H9 (cell line): ENCODE results near the gene CCDC85A. TPM values are rescaled to one million over a fixed set of nuclear protein-coding genes. Genes with fewer than 3 reads are reported as not detected.

Experiments used
- DNase-seq: peaks from one replicate; pipeline ENCODE4 v3.0.0-alpha.2; 2017
- H2AFZ ChIP-seq: one replicate; pipeline ENCODE4 v1.6.1; 2013; ENCODE audit warnings: mild to moderate bottlenecking, low read length, control low read depth, moderate library complexity
- H2AK5ac ChIP-seq: 2 replicates; pipeline ENCODE4 v1.6.1; 2013; ENCODE audit warnings: low read length, control low read depth, mixed read lengths; ENCODE audit not compliant: insufficient read length
- H2BK120ac ChIP-seq: one replicate; pipeline ENCODE4 v1.6.1; 2013; ENCODE audit warnings: low read depth, mild to moderate bottlenecking, low read length, control low read depth, inconsistent platforms; ENCODE audit not compliant: poor library complexity, severe bottlenecking
- H2BK12ac ChIP-seq: 2 replicates; pipeline ENCODE4 v1.6.1; 2013; ENCODE audit warnings: low read length, control low read depth, mixed read lengths, low read depth; ENCODE audit not compliant: insufficient read length
- H2BK15ac ChIP-seq: 2 replicates; pipeline ENCODE4 v1.6.1; 2013; ENCODE audit warnings: low read depth, low read length, control low read depth
- H2BK20ac ChIP-seq: one replicate; pipeline ENCODE4 v1.6.1; 2013; ENCODE audit warnings: low read depth, mild to moderate bottlenecking, low read length, control low read depth, inconsistent platforms; ENCODE audit not compliant: poor library complexity, severe bottlenecking
- H2BK5ac ChIP-seq: 2 replicates; pipeline ENCODE4 v1.6.1; 2013; ENCODE audit warnings: low read length, control low read depth, mixed read lengths; ENCODE audit not compliant: insufficient read length
- H3K14ac ChIP-seq: 2 replicates; pipeline ENCODE4 v1.6.1; 2013; ENCODE audit warnings: low read length, control low read depth; ENCODE audit not compliant: insufficient read depth
- H3K18ac ChIP-seq: 2 replicates; pipeline ENCODE4 v1.6.1; 2013; ENCODE audit warnings: low read depth, mild to moderate bottlenecking, mixed read lengths, low read length, control low read depth; ENCODE audit not compliant: insufficient read length
- H3K23ac ChIP-seq: 2 replicates; pipeline ENCODE4 v1.6.1; 2013; ENCODE audit warnings: low read length, control low read depth, mixed read lengths, low read depth; ENCODE audit not compliant: insufficient read length
- H3K23me2 ChIP-seq: 2 replicates; pipeline ENCODE4 v1.6.1; 2013; ENCODE audit warnings: low read depth, mild to moderate bottlenecking, mixed read lengths, low read length, control low read depth; ENCODE audit not compliant: insufficient read length, poor library complexity, severe bottlenecking
- H3K27ac ChIP-seq: 2 replicates; pipeline ENCODE4 v1.5.1; 2013; ENCODE audit warnings: low read length, control low read depth, mixed read lengths, low read depth; ENCODE audit not compliant: insufficient read length
- H3K27me3 ChIP-seq: 2 replicates; pipeline ENCODE4 v1.6.1; 2013; ENCODE audit warnings: low read length, control low read depth, inconsistent platforms; ENCODE audit not compliant: insufficient read depth
- H3K4ac ChIP-seq: 2 replicates; pipeline ENCODE4 v1.6.1; 2013; ENCODE audit warnings: low read depth, mild to moderate bottlenecking, control low read depth, inconsistent platforms, low read length, moderate library complexity
- H3K4me1 ChIP-seq: 2 replicates; pipeline ENCODE4 v1.6.1; 2013; ENCODE audit warnings: low read length, control low read depth, inconsistent platforms; ENCODE audit not compliant: insufficient read depth
- H3K4me2 ChIP-seq: 2 replicates; pipeline ENCODE4 v1.6.1; 2013; ENCODE audit warnings: low read length, control low read depth, mixed read lengths; ENCODE audit not compliant: insufficient read length, insufficient read depth
- H3K56ac ChIP-seq: 2 replicates; pipeline ENCODE4 v1.6.1; 2013; ENCODE audit warnings: low read depth, mild to moderate bottlenecking, mixed read lengths, low read length, control low read depth; ENCODE audit not compliant: insufficient read length
- H3K79me1 ChIP-seq: 2 replicates; pipeline ENCODE4 v1.6.1; 2013; ENCODE audit warnings: low read depth, mild to moderate bottlenecking, moderate library complexity, low read length, control low read depth, inconsistent platforms; ENCODE audit not compliant: insufficient read depth, poor library complexity, severe bottlenecking
- H3K79me2 ChIP-seq: 2 replicates; pipeline ENCODE4 v1.6.1; 2013; ENCODE audit warnings: low read length, control low read depth, inconsistent platforms; ENCODE audit not compliant: insufficient read depth
- H3K9ac ChIP-seq: 2 replicates; pipeline ENCODE4 v1.6.1; 2013; ENCODE audit warnings: low read length, control low read depth, mixed read lengths; ENCODE audit not compliant: insufficient read length; ENCODE audit errors: extremely low read depth
- H3K9me3 ChIP-seq: one replicate; pipeline ENCODE4 v1.6.1; 2013; ENCODE audit warnings: low read depth, low read length, inconsistent platforms; ENCODE audit not compliant: control insufficient read depth
- H3T11ph ChIP-seq: one replicate; pipeline ENCODE4 v1.6.1; 2013; ENCODE audit warnings: mild to moderate bottlenecking, low read length, control low read depth, inconsistent platforms
- H4K20me1 ChIP-seq: one replicate; pipeline ENCODE4 v1.6.1; 2013; ENCODE audit not compliant: control insufficient read depth, insufficient read length, insufficient read depth
- H4K5ac ChIP-seq: 2 replicates; pipeline ENCODE4 v1.6.1; 2013; ENCODE audit warnings: low read depth, mild to moderate bottlenecking, mixed read lengths, low read length, control low read depth; ENCODE audit not compliant: insufficient read length
- H4K8ac ChIP-seq: replicated peaks from 2 replicates; pipeline ENCODE4 v1.6.1; 2013; ENCODE audit warnings: low read length, control low read depth, mixed read lengths, low read depth; ENCODE audit not compliant: insufficient read length
- H4K91ac ChIP-seq: 2 replicates; pipeline ENCODE4 v1.6.1; 2013; ENCODE audit warnings: low read depth, mild to moderate bottlenecking, moderate library complexity, mixed read lengths, low read length, control low read depth; ENCODE audit not compliant: insufficient read length
- H3K27ac Mint-ChIP-seq, 3 experiments: 2 replicates in 2 of 3; 3 replicates in 1 of 3; pipeline ENCODE4 v1.8.0; 2020 to 2021; ENCODE audit warnings: mixed read lengths in 3 of 3, mild to moderate bottlenecking in 1 of 3, moderate library complexity in 1 of 3
- H3K27me3 Mint-ChIP-seq: 2 replicates; pipeline ENCODE4 v1.8.0; 2021; ENCODE audit warnings: low read depth, mild to moderate bottlenecking, moderate library complexity, mixed read lengths
- H3K36me3 Mint-ChIP-seq, 3 experiments: 2 replicates in 2 of 3; 3 replicates in 1 of 3; pipeline ENCODE4 v1.8.0; 2020 to 2021; ENCODE audit warnings: low read depth in 3 of 3, mixed read lengths in 3 of 3; ENCODE audit not compliant: insufficient read depth in 1 of 3
- H3K4me1 Mint-ChIP-seq, 2 experiments: 2 replicates each; pipeline ENCODE4 v1.8.0; 2020; ENCODE audit warnings: mixed read lengths in 2 of 2
- H3K4me3 Mint-ChIP-seq, 2 experiments: 2 replicates in 1 of 2; 3 replicates in 1 of 2; pipeline ENCODE4 v1.8.0; 2020 to 2021; ENCODE audit warnings: mild to moderate bottlenecking in 2 of 2, mixed read lengths in 2 of 2, moderate library complexity in 1 of 2
- H3K9me3 Mint-ChIP-seq, 2 experiments: 2 replicates in 1 of 2; 3 replicates in 1 of 2; pipeline ENCODE4 v1.8.0; 2020; ENCODE audit warnings: mild to moderate bottlenecking in 2 of 2, mixed read lengths in 2 of 2, moderate library complexity in 1 of 2
- CTCF ChIP-seq: fragments of 200-600 bp; sonication (generic); conservative IDR thresholded peaks from 3 replicates; pipeline ENCODE4 v1.8.0; 2021; ENCODE audit warnings: antibody characterized with exemption, mild to moderate bottlenecking
- WGBS: extraction: QIAGEN DNeasy Blood & Tissue Kit; methylation state at CpG from one replicate; pipeline ENCODE4 v1.1.7; 2013; ENCODE audit warnings: missing lambda C conversion rate, low lambda C conversion rate, mixed read lengths; ENCODE audit not compliant: insufficient read length; ENCODE audit errors: extremely low coverage; 5-methylcytosine and 5-hydroxymethylcytosine counted together
- total RNA-seq: library from RNA; stranded (reverse); gene quantifications from 2 replicates; pipeline ENCODE4 v1.2.1, GENCODE V29; 2021

CCDC85A gene
- total RNA-seq, 1 experiment from 2014 or later: 0.17 TPM

GRCh38 chr2:56357655-56358295 lies 174.0 kb downstream of the CCDC85A start:
- no peak overlapping the region for H4K8ac ChIP-seq
- H3K4me1 Mint-ChIP-seq: no peaks in the 10 kb centered on the region
- no peak overlapping the region for H2BK5ac ChIP-seq
- no peak overlapping the region for H2BK15ac ChIP-seq
- H3K27ac ChIP-seq: no peak overlapping the region
- H2AK5ac ChIP-seq: no peak overlapping the region
- no peak overlapping the region for H3K9ac ChIP-seq
- H2BK20ac ChIP-seq: no peak overlapping the region
- no peak overlapping the region for H3K56ac ChIP-seq
- H2BK120ac ChIP-seq: no peak overlapping the region
- H2BK12ac ChIP-seq: no peak overlapping the region
- no peak overlapping the region for H3K27ac Mint-ChIP-seq
- no peaks in the 10 kb centered on the region for H3K79me1 ChIP-seq
- H3K27me3 Mint-ChIP-seq: no peaks in the 10 kb centered on the region
- no peak overlapping the region for H3K14ac ChIP-seq
- H3K4me3 Mint-ChIP-seq: no peak overlapping the region
- no peak overlapping the region for H4K91ac ChIP-seq
- no peak overlapping the region for H3T11ph ChIP-seq
- no peaks in the 10 kb centered on the region for H3K79me2 ChIP-seq
- H4K20me1 ChIP-seq: no peaks in the 10 kb centered on the region
- no peak for DNase-seq
- no peaks in the 10 kb centered on the region for H3K27me3 ChIP-seq
- no peak overlapping the region for H3K4ac ChIP-seq
- H3K4me2 ChIP-seq: no peak overlapping the region
- no peak overlapping the region for H3K18ac ChIP-seq
- no peak overlapping the region for H3K23ac ChIP-seq
- no peaks in the 10 kb centered on the region for H3K9me3 ChIP-seq
- TF ChIP-seq CTCF: no peak
- WGBS: no CpG with 5 or more reads among the region's 3 CpGs
- H3K9me3 Mint-ChIP-seq: no peaks in the 10 kb centered on the region
- no peaks in the 10 kb centered on the region for H3K23me2 ChIP-seq
- no peak overlapping the region for H2AFZ ChIP-seq
- H3K36me3 Mint-ChIP-seq: no peaks in the 10 kb centered on the region
- no peaks in the 10 kb centered on the region for H3K4me1 ChIP-seq
- H4K5ac ChIP-seq: no peak overlapping the region
